CD4-positive, CD25-positive, alpha-beta regulatory T cell (primary cell): Measurements from ENCODE around the gene CNGB1. TPM values are rescaled to one million over a fixed set of nuclear protein-coding genes. Genes with fewer than 3 reads are reported as not detected.

Experiments used
- ATAC-seq, 2 donors: fragments of 150-1000 bp; cut with Tn5 transposase; one replicate each; pipeline ENCODE4 v1.10.0; 2021; ENCODE audit warnings: low read depth in 2 of 2, moderate number of reproducible peaks in 2 of 2, moderate library complexity in 1 of 2
- DNase-seq, 3 donors: peaks; one replicate each; pipeline versions ENCODE4 v3.0.0 to v3.0.0-alpha.2; 2012 to 2022; ENCODE audit warnings: mixed read lengths in 1 of 3
- H3K27ac ChIP-seq: one replicate; pipeline ENCODE4 v1.7.0; 2013; ENCODE audit warnings: mild to moderate bottlenecking, low read length; ENCODE audit not compliant: insufficient read depth, poor library complexity, severe bottlenecking
- H3K27me3 ChIP-seq: one replicate; pipeline ENCODE4 v1.7.0; 2013; ENCODE audit warnings: low read length; ENCODE audit not compliant: control insufficient read depth, insufficient read depth
- H3K36me3 ChIP-seq: one replicate; pipeline ENCODE4 v1.7.0; 2013; ENCODE audit warnings: mild to moderate bottlenecking, low read length, moderate library complexity; ENCODE audit not compliant: control insufficient read depth, insufficient read depth
- H3K4me1 ChIP-seq: 2 replicates; pipeline ENCODE4 v1.7.0; 2013; ENCODE audit warnings: mild to moderate bottlenecking, low read length; ENCODE audit not compliant: insufficient read depth, control insufficient read depth, poor library complexity, severe bottlenecking
- H3K4me3 ChIP-seq: one replicate; pipeline ENCODE4 v1.7.0; 2013; ENCODE audit warnings: low read depth, mild to moderate bottlenecking, low read length, moderate library complexity
- H3K9me3 ChIP-seq, 2 experiments: 1 replicate in 1 of 2; 2 replicates in 1 of 2; pipeline ENCODE4 v1.7.0; 2013; ENCODE audit warnings: low read length in 2 of 2, mild to moderate bottlenecking in 1 of 2, moderate library complexity in 1 of 2; ENCODE audit not compliant: control insufficient read depth in 2 of 2
- H3K27ac Mint-ChIP-seq, 3 donors: one replicate each; pipeline ENCODE4 v1.8.0; 2020 to 2022; ENCODE audit warnings: mild to moderate bottlenecking in 3 of 3, mixed read lengths in 3 of 3, moderate library complexity in 2 of 3
- H3K27me3 Mint-ChIP-seq: one replicate; pipeline ENCODE4 v1.8.0; 2022; ENCODE audit warnings: mild to moderate bottlenecking, mixed read lengths
- H3K36me3 Mint-ChIP-seq: one replicate; pipeline ENCODE4 v1.8.0; 2020; ENCODE audit warnings: mixed read lengths
- H3K4me1 Mint-ChIP-seq, 4 donors: one replicate each; pipeline ENCODE4 v1.8.0; 2020 to 2022; ENCODE audit warnings: mixed read lengths in 4 of 4, mild to moderate bottlenecking in 1 of 4
- H3K4me3 Mint-ChIP-seq, 4 donors: one replicate each; pipeline ENCODE4 v1.8.0; 2020 to 2022; ENCODE audit warnings: mild to moderate bottlenecking in 4 of 4, mixed read lengths in 4 of 4, moderate library complexity in 3 of 4
- H3K9me3 Mint-ChIP-seq, 7 donors: one replicate each; pipeline ENCODE4 v1.8.0; 2020 to 2022; ENCODE audit warnings: mixed read lengths in 7 of 7, mild to moderate bottlenecking in 3 of 7, moderate library complexity in 2 of 7
- polyA plus RNA-seq, 4 donors: library from polyadenylated mRNA; unstranded; fragments of 300-500 nt; fragmentation: Illumina TruSeq; gene quantifications; one replicate each; pipeline ENCODE4 v1.2.3, GENCODE V29; 2021
- total RNA-seq: library from RNA; stranded (reverse); gene quantifications from one replicate; pipeline ENCODE4 v1.2.3, GENCODE V29; 2022

CNGB1 gene
- total and polyA plus RNA-seq, 5 donors from 2014 or later: not detected

GRCh38 chr16:57953857-57954256 is 17.1 kb downstream of the CNGB1 start:
- Mint-ChIP-seq H3K4me1 (peaks cover 0 to 1% (median 0%) of the 10 kb centered on the region in 4 donors), H3K4me3 (no peak overlapping the region), H3K27me3 (peaks cover 12% of the 10 kb centered on the region), H3K27ac (peak overlapping the region in 1 of 3 donors; percentile 9), H3K9me3 (no peaks in the 10 kb centered on the region), H3K36me3 (no peaks in the 10 kb centered on the region)
- ATAC-seq (no peak), DNase-seq (no peak)
- Histone ChIP-seq H3K9me3 (no peaks in the 10 kb centered on the region), H3K36me3 (no peaks in the 10 kb centered on the region), H3K27me3 (no peaks in the 10 kb centered on the region), H3K4me1 (no peaks in the 10 kb centered on the region), H3K4me3 (no peak overlapping the region), H3K27ac (no peak overlapping the region)

GRCh38 chr16:57952909-57953308 is 18.0 kb downstream of the CNGB1 start:
- H3K4me3 Mint-ChIP-seq: no peak overlapping the region
- H3K36me3 Mint-ChIP-seq: no peaks in the 10 kb centered on the region
- Histone ChIP-seq H3K27me3 (no peaks in the 10 kb centered on the region), H3K27ac (no peak overlapping the region), H3K9me3 (no peaks in the 10 kb centered on the region), H3K36me3 (no peaks in the 10 kb centered on the region), H3K4me1 (no peaks in the 10 kb centered on the region), H3K4me3 (no peak overlapping the region)
- H3K27ac Mint-ChIP-seq: no peak overlapping the region
- H3K9me3 Mint-ChIP-seq: no peaks in the 10 kb centered on the region
- H3K4me1 Mint-ChIP-seq: peaks cover 0 to 1% (median 0%) of the 10 kb centered on the region in 4 donors
- DNase-seq: no peak
- ATAC-seq: no peak
- peaks cover 11% of the 10 kb centered on the region for H3K27me3 Mint-ChIP-seq

GRCh38 chr16:57951204-57951960 is 19.5 kb downstream of the CNGB1 start:
- Mint-ChIP-seq H3K9me3 (no peaks in the 10 kb centered on the region), H3K36me3 (no peaks in the 10 kb centered on the region), H3K27ac (peak overlapping the region in 1 of 3 donors; percentile 56), H3K4me3 (no peak overlapping the region), H3K27me3 (peaks cover 11% of the 10 kb centered on the region), H3K4me1 (peaks cover 0 to 1% (median 0%) of the 10 kb centered on the region in 4 donors)
- ATAC-seq (no peak), DNase-seq (no peak)
- Histone ChIP-seq H3K4me1 (no peaks in the 10 kb centered on the region), H3K9me3 (no peaks in the 10 kb centered on the region), H3K36me3 (no peaks in the 10 kb centered on the region), H3K27ac (no peak overlapping the region), H3K4me3 (no peak overlapping the region), H3K27me3 (no peaks in the 10 kb centered on the region)

- no peak overlapping the region for H3K27ac Mint-ChIP-seq
- Histone ChIP-seq H3K9me3 (no peaks in the 10 kb centered on the region), H3K4me3 (no peak overlapping the region), H3K36me3 (no peaks in the 10 kb centered on the region), H3K27ac (no peak overlapping the region), H3K27me3 (no peaks in the 10 kb centered on the region), H3K4me1 (no peaks in the 10 kb centered on the region)
- no peaks in the 10 kb centered on the region for H3K9me3 Mint-ChIP-seq
- ATAC-seq (no peak), DNase-seq (no peak)
- no peaks in the 10 kb centered on the region for H3K36me3 Mint-ChIP-seq
- H3K27me3 Mint-ChIP-seq: peaks cover 11% of the 10 kb centered on the region
- peaks cover 0 to 1% (median 0%) of the 10 kb centered on the region in 4 donors for H3K4me1 Mint-ChIP-seq
- no peak overlapping the region for H3K4me3 Mint-ChIP-seq
Observed at GRCh38 chr16:57950382-57950781, 20.5 kb downstream of the CNGB1 start.

- Histone ChIP-seq H3K27ac (no peak overlapping the region), H3K27me3 (no peaks in the 10 kb centered on the region), H3K4me3 (no peak overlapping the region), H3K9me3 (no peaks in the 10 kb centered on the region), H3K36me3 (no peaks in the 10 kb centered on the region), H3K4me1 (no peaks in the 10 kb centered on the region)
- Mint-ChIP-seq H3K27me3 (peaks cover 11% of the 10 kb centered on the region), H3K4me3 (no peak overlapping the region), H3K9me3 (no peaks in the 10 kb centered on the region), H3K27ac (no peak overlapping the region), H3K36me3 (no peaks in the 10 kb centered on the region), H3K4me1 (peaks cover 0 to 1% (median 0%) of the 10 kb centered on the region in 4 donors)
- no peak for ATAC-seq
- DNase-seq: no peak
Observed at GRCh38 chr16:57949595-57950238, 21.2 kb downstream of the CNGB1 start.

- ATAC-seq (no peak), DNase-seq (no peak)
- Histone ChIP-seq H3K27ac (no peak overlapping the region), H3K4me1 (no peaks in the 10 kb centered on the region), H3K27me3 (no peaks in the 10 kb centered on the region), H3K36me3 (no peaks in the 10 kb centered on the region), H3K9me3 (no peaks in the 10 kb centered on the region), H3K4me3 (no peak overlapping the region)
- Mint-ChIP-seq H3K27me3 (peaks cover 11% of the 10 kb centered on the region), H3K9me3 (no peaks in the 10 kb centered on the region), H3K4me1 (no peaks in the 10 kb centered on the region), H3K36me3 (no peaks in the 10 kb centered on the region), H3K27ac (no peak overlapping the region), H3K4me3 (no peak overlapping the region)
Observed at GRCh38 chr16:57949013-57949412, 21.9 kb downstream of the CNGB1 start.

- Histone ChIP-seq H3K9me3 (no peaks in the 10 kb centered on the region), H3K27me3 (no peaks in the 10 kb centered on the region), H3K36me3 (no peaks in the 10 kb centered on the region), H3K4me3 (no peak overlapping the region), H3K4me1 (no peaks in the 10 kb centered on the region), H3K27ac (no peak overlapping the region)
- no peak overlapping the region for H3K27ac Mint-ChIP-seq
- no peak overlapping the region for H3K4me3 Mint-ChIP-seq
- H3K36me3 Mint-ChIP-seq: no peaks in the 10 kb centered on the region
- H3K9me3 Mint-ChIP-seq: no peaks in the 10 kb centered on the region
- ATAC-seq (no peak), DNase-seq (no peak)
- peaks cover 5% of the 10 kb centered on the region for H3K27me3 Mint-ChIP-seq
- H3K4me1 Mint-ChIP-seq: no peaks in the 10 kb centered on the region
Observed at GRCh38 chr16:57948027-57948426, 22.9 kb downstream of the CNGB1 start.

- Histone ChIP-seq H3K4me1 (no peaks in the 10 kb centered on the region), H3K4me3 (no peak overlapping the region), H3K36me3 (no peaks in the 10 kb centered on the region), H3K9me3 (no peaks in the 10 kb centered on the region), H3K27me3 (no peaks in the 10 kb centered on the region), H3K27ac (no peak overlapping the region)
- DNase-seq (no peak), ATAC-seq (no peak)
- H3K4me1 Mint-ChIP-seq: no peaks in the 10 kb centered on the region
- H3K27me3 Mint-ChIP-seq: peaks cover 6% of the 10 kb centered on the region
- H3K36me3 Mint-ChIP-seq: no peaks in the 10 kb centered on the region
- H3K4me3 Mint-ChIP-seq: no peak overlapping the region
- no peak overlapping the region for H3K27ac Mint-ChIP-seq
- H3K9me3 Mint-ChIP-seq: no peaks in the 10 kb centered on the region
Observed at GRCh38 chr16:57947261-57947660, 23.7 kb downstream of the CNGB1 start.
